BLaER1 treated with 17β-estradiol and CSF1 and Interleukin-3, amounts not matched to agents 10 nM and 100 nM (cell line): ENCODE data around the gene SMYD5.

Experiments
- H3K27ac ChIP-seq, 11 experiments: shearing (Covaris generic); formaldehyde crosslinking; 2 replicates each; pipeline ENCODE4 v1.8.1; 2022
- H3K27me3 ChIP-seq, 11 experiments: shearing (Covaris generic); formaldehyde crosslinking; 2 replicates each; pipeline ENCODE4 v1.8.1; 2022
- H3K36me3 ChIP-seq, 11 experiments: shearing (Covaris generic); formaldehyde crosslinking; 2 replicates each; pipeline ENCODE4 v1.8.1; 2022
- H3K4me1 ChIP-seq, 10 experiments: shearing (Covaris generic); formaldehyde crosslinking; 2 replicates each; pipeline ENCODE4 v1.8.1; 2022
- H3K4me2 ChIP-seq, 11 experiments: shearing (Covaris generic); formaldehyde crosslinking; 2 replicates each; pipeline ENCODE4 v1.8.1; 2022
- H3K4me3 ChIP-seq, 10 experiments: shearing (Covaris generic); formaldehyde crosslinking; 2 replicates each; pipeline ENCODE4 v1.8.1; 2022
- H3K9ac ChIP-seq, 11 experiments: shearing (Covaris generic); formaldehyde crosslinking; 2 replicates each; pipeline ENCODE4 v1.8.1; 2022
- H3K9me3 ChIP-seq, 11 experiments: shearing (Covaris generic); formaldehyde crosslinking; replicated peaks in 1 of 11; 2 replicates each; pipeline ENCODE4 v1.8.1; 2022
- H4K20me1 ChIP-seq, 11 experiments: shearing (Covaris generic); formaldehyde crosslinking; 2 replicates each; pipeline ENCODE4 v1.8.1; 2022
- Cebpa-rat ChIP-seq, 11 experiments: shearing (Covaris generic); IDR thresholded peaks; 2 replicates each; pipeline ENCODE4 v1.8.1; 2022

The SMYD5 gene

DNA sequence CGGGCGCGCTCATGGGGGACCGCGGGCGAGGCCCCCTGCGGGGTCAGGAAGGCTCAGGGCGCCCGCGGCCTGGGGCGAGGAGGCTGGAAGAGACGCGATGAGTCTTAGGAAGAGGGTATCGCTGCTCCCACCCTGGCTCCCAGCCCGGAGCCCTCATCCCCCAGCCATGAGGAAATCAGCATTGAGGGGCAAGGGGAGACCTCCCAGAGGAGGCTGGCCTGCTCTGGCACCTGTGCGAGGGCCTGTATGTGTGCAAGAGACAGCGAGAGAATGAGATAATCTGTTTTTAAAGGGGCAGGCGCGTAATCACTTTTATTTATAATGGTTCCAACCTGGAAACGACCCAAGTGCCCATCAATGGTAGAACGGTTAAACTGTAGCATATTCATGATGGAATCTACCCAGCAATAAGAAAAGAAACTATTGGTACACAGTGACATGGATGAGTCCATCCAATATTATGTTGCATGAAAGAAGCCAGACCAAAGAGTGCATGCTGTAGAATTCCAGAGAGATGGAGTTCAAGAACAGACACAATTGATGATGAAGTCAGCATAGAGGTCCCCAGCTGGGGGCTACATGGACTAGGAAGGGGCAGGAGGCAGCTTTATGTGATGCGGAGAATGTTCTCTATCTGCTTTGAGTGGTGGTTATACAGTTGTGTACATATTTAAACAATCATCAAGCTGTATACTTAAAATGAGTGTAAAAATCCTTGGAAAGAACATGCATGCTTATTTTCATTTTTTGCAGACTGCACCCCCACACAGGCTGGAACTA lies 55.8 kb downstream of the SMYD5 start:
- no peak overlapping the region for H3K4me2 ChIP-seq
- no peaks in the 10 kb centered on the region for H3K27me3 ChIP-seq
- no peaks in the 10 kb centered on the region for H3K9me3 ChIP-seq
- H3K4me3 ChIP-seq, result no peak overlapping the region
- peaks cover 0 to 6% (median 0%) of the 10 kb centered on the region in 10 experiments; a peak in 2 of 20 replicates for H3K4me1 ChIP-seq
- no peak overlapping the region for H3K9ac ChIP-seq
- H3K36me3 ChIP-seq, result peaks cover 89 to 100% (median 99%) of the 10 kb centered on the region in 11 experiments
- peaks cover 74 to 100% (median 96%) of the 10 kb centered on the region in 11 experiments; a peak in 21 of 22 replicates for H4K20me1 ChIP-seq
- H3K27ac ChIP-seq, result no peak overlapping the region
- no peak for TF ChIP-seq Cebpa-rat (IDR thresholded peaks at IDR 0.05)

DNA sequence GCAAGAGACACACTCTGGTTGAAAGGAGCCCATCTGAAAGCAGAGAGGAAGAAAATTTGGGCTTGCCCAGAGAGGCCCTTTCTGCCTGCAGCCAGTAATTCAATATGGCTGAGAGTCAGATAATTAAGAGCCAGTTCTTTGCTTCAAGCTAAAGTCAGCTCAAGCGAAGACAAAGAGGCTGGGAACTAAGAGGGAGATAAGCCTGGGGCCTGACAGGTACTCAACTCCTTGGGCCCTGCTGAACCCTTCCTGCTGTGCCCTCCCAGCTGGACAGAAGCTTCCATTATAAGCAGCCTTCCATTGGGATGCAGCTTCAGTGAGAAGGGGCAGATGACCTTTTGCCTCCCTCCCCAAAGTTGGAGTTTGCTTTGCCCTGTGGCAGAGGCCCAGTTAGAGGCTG lies 58.2 kb downstream of the SMYD5 start:
- Histone ChIP-seq H4K20me1 (peaks cover 70 to 100% (median 96%) of the 10 kb centered on the region in 11 experiments; a peak in 21 of 22 replicates), H3K27me3 (no peaks in the 10 kb centered on the region), H3K4me2 (no peak overlapping the region), H3K36me3 (peaks cover 77 to 100% (median 99%) of the 10 kb centered on the region in 11 experiments), H3K4me3 (no peak overlapping the region), H3K9me3 (peaks cover 0 to 6% (median 5%) of the 10 kb centered on the region in 11 experiments; a peak in 4 of 22 replicates), H3K9ac (no peak overlapping the region), H3K27ac (no peak overlapping the region), H3K4me1 (peaks cover 0 to 6% (median 0%) of the 10 kb centered on the region in 10 experiments; a peak in 2 of 20 replicates)
- TF ChIP-seq Cebpa-rat (IDR thresholded peaks at IDR 0.05), result no peak
